K562 (cell line): ENCODE results near the gene ZCCHC4. TPM values are rescaled to one million over a fixed set of nuclear protein-coding genes. Genes with fewer than 3 reads are reported as not detected.
A peak's percentile ranks its signal among the peaks of the same experiment; 100 is the strongest.

ENCODE experiments used
- ATAC-seq: fragments of 200-7000 bp; cut with Tn5 transposase; 3 replicates; pipeline ENCODE4 v1.9.1; 2020; ENCODE audit warnings: moderate library complexity
- BruUV-seq: library from RNA; stranded (reverse); fragments of 400-500 nt; replicated peaks from 2 replicates; lab custom pipeline; 2021; lab: Mats Ljungman, UMichigan
- CTCF ChIA-PET: fragments of 300-600 bp; formaldehyde crosslinking; extraction: SDS; loops from one replicate; lab custom pipeline; 2021; ENCODE audit warnings: low intra/inter-chr PET ratio; lab: Yijun Ruan, JAX
- POLR2A ChIA-PET: fragments of 300-600, 350-650 bp; sonication (Branson Sonifier 250); formaldehyde crosslinking; extraction: SDS; loops from one replicate; lab custom pipeline; 2021; ENCODE audit warnings: antibody characterized with exemption, inconsistent platforms; lab: Yijun Ruan, JAX
- DNase-seq, 4 experiments: peaks; one replicate each; pipeline versions ENCODE4 v3.0.0 to v3.0.0-alpha.2; 2011 to 2018; ENCODE audit warnings: low spot score in 3 of 4, mixed read lengths in 3 of 4; ENCODE audit errors: extremely low read depth in 1 of 4
- FAIRE-seq: peaks from 2 replicates; lab custom pipeline; 2011; peaks lifted over from hg19 to GRCh38; lab: Jason Lieb, UNC
- H2AFZ ChIP-seq: 2 replicates; pipeline ENCODE4 v1.6.0; 2011; ENCODE audit warnings: low read depth, low read length, control low read depth, inconsistent platforms
- H3K27ac ChIP-seq: fragments of 200-600 bp; 3 replicates; pipeline ENCODE4 v1.8.0; 2011; ENCODE audit warnings: low read depth, mild to moderate bottlenecking, control low read depth, inconsistent platforms, low read length, moderate library complexity, mixed read lengths; ENCODE audit errors: extremely low read depth
- H3K27me3 ChIP-seq, 2 experiments: fragments of 300-600 bp in 1 of 2; 2 replicates in 1 of 2; 3 replicates in 1 of 2; pipeline versions ENCODE4 v1.6.0 to v1.8.0; 2011; ENCODE audit warnings: inconsistent platforms in 2 of 2, low read length in 2 of 2, mild to moderate bottlenecking in 1 of 2, mixed read lengths in 1 of 2, moderate library complexity in 1 of 2; ENCODE audit not compliant: control insufficient read depth in 2 of 2, insufficient read depth in 2 of 2
- H3K36me3 ChIP-seq: fragments of 300-600 bp; 3 replicates; pipeline ENCODE4 v1.8.0; 2011; ENCODE audit warnings: mild to moderate bottlenecking, low read length, inconsistent platforms; ENCODE audit not compliant: control insufficient read depth, insufficient read depth
- H3K4me1 ChIP-seq, 2 experiments: fragments of 200-600 bp in 1 of 2; replicated peaks in 1 of 2; 2 replicates in 1 of 2; 3 replicates in 1 of 2; pipeline versions ENCODE4 v1.5.1 to v1.8.0; 2011; ENCODE audit warnings: inconsistent platforms in 2 of 2, low read length in 2 of 2, mild to moderate bottlenecking in 1 of 2, mixed read lengths in 1 of 2, moderate library complexity in 1 of 2; ENCODE audit not compliant: control insufficient read depth in 2 of 2, insufficient read depth in 2 of 2
- H3K4me2 ChIP-seq: 2 replicates; pipeline ENCODE4 v1.6.1; 2011; ENCODE audit warnings: low read length, control low read depth, inconsistent platforms, mixed read lengths; ENCODE audit not compliant: insufficient read depth
- H3K4me3 ChIP-seq: fragments of 200-600 bp; sonication (generic), shearing (Covaris generic); 2 replicates; pipeline ENCODE4 v1.5.1; 2016; ENCODE audit warnings: control low read depth, inconsistent platforms
- H3K79me2 ChIP-seq: fragments of 200-600 bp; 3 replicates; pipeline ENCODE4 v1.8.0; 2011; ENCODE audit warnings: low read length, inconsistent platforms; ENCODE audit not compliant: control insufficient read depth, insufficient read depth
- H3K9ac ChIP-seq, 2 experiments: 2 replicates each; pipeline versions ENCODE4 v1.6.0 to v1.6.1; 2011; ENCODE audit warnings: low read depth in 2 of 2, low read length in 2 of 2, control low read depth in 1 of 2, inconsistent platforms in 1 of 2, mild to moderate bottlenecking in 1 of 2, mixed read lengths in 1 of 2; ENCODE audit not compliant: insufficient read depth in 1 of 2
- H3K9me1 ChIP-seq: one replicate; pipeline ENCODE4 v1.6.0; 2011; ENCODE audit warnings: inconsistent platforms, mild to moderate bottlenecking, low read length, moderate library complexity; ENCODE audit not compliant: control insufficient read depth, insufficient read depth
- H3K9me3 ChIP-seq: replicated peaks from 2 replicates; pipeline ENCODE4 v1.5.1; 2011; ENCODE audit warnings: low read depth, low read length, inconsistent platforms; ENCODE audit not compliant: control insufficient read depth, insufficient read depth
- H4K20me1 ChIP-seq: replicated peaks from 2 replicates; pipeline ENCODE4 v1.6.1; 2011; ENCODE audit warnings: low read length, inconsistent platforms, mixed read lengths; ENCODE audit not compliant: control insufficient read depth, insufficient read depth
- BRCA1 ChIP-seq, 2 experiments: fragments of 450-650 bp in 1 of 2; sonication (generic) in 1 of 2; formaldehyde crosslinking in 1 of 2; IDR thresholded peaks; 2 replicates each; pipeline versions ENCODE4 v1.5.0 to v1.6.1; 2017 to 2020; ENCODE audit warnings: mild to moderate bottlenecking in 1 of 2, missing genetic modification reagents in 1 of 2
- KDM2B ChIP-seq: fragments of 250-450 bp; sonication (Bioruptor Pico); IDR thresholded peaks from 2 replicates; pipeline ENCODE4 v1.8.0; 2021; ENCODE audit warnings: mild to moderate bottlenecking, moderate library complexity
- MTA1 ChIP-seq: fragments of 450-650 bp; IDR thresholded peaks from 2 replicates; pipeline ENCODE4 v1.6.1; 2017; ENCODE audit warnings: borderline replicate concordance
- MXI1 ChIP-seq: IDR thresholded peaks from 2 replicates; pipeline ENCODE4 v1.6.1; 2011; ENCODE audit warnings: low read depth, mild to moderate bottlenecking, improper control_type of control experiment, low read length
- U2AF2 ChIP-seq: fragments of 200-400 bp; formaldehyde crosslinking; optimal IDR thresholded peaks from 2 replicates; pipeline ENCODE3; 2017; ENCODE audit warnings: low read depth, mild to moderate bottlenecking, low read length
- ZNF23 ChIP-seq: fragments of 250-450 bp; sonication (Bioruptor Pico); IDR thresholded peaks from 2 replicates; pipeline ENCODE4 v1.4.0; 2020; ENCODE audit warnings: mild to moderate bottlenecking
- ZNF41 ChIP-seq: fragments of 250-450 bp; sonication (Bioruptor Pico); conservative IDR thresholded peaks from 2 replicates; pipeline ENCODE4 v1.4.0; 2020; ENCODE audit warnings: mild to moderate bottlenecking
- ZNF830 ChIP-seq: fragments of 250-450 bp; sonication (Bioruptor Pico); IDR thresholded peaks from 2 replicates; pipeline ENCODE4 v1.5.0; 2021; ENCODE audit warnings: mild to moderate bottlenecking
- WGBS: fragments of 100-300 bp; shearing (Covaris generic); methylation state at CpG from one replicate; pipeline ENCODE4 v1.1.6; 2016; ENCODE audit warnings: low coverage, mixed read lengths; ENCODE audit not compliant: insufficient coverage; ENCODE audit errors: missing lambda C conversion rate; 5-methylcytosine and 5-hydroxymethylcytosine counted together
- in situ Hi-C: fragments of 300-500 bp; cut with MboI; formaldehyde crosslinking; loops from 4 replicates; pipeline ENCODE4 v1.15.0; 2018; ENCODE audit warnings: inconsistent platforms, mixed read lengths
- intact Hi-C: fragments of 100-400 bp; cut with micrococcal nuclease; formaldehyde crosslinking; loops from 2 replicates; pipeline ENCODE4 v1.14.2; 2022
- polyA plus RNA-seq, 8 experiments: library from polyadenylated mRNA; depleted of rRNA in 4 of 8; stranded (reverse) in 5 of 8; unstranded in 3 of 8; fragments of >200 nt; fragmentation: Nextera tagmentation in 2 of 8; fragmentation: Illumina TruSeq in 1 of 8; extraction: Ambion mirVana in 2 of 8; extraction: Trizol in 1 of 8; gene quantifications; 2 replicates each; pipeline versions ENCODE4 v1.2.1 to v1.2.3, GENCODE V29; 2011 to 2014; ENCODE audit warnings: inconsistent platforms in 1 of 8, missing spikeins in 1 of 8
- total RNA-seq, 7 experiments: library from RNA; depleted of rRNA in 6 of 7; stranded (reverse); fragments of >200 nt in 6 of 7; fragmentation: Illumina TruSeq in 2 of 7; extraction: Trizol in 2 of 7; gene quantifications; 2 replicates each; pipeline versions ENCODE4 v1.2.1 to v1.2.3, GENCODE V29; 2011 to 2021; ENCODE audit warnings: low replicate concordance in 1 of 7
- TF ChIP-seq, protein P1 (sequence below): sonication (generic); formaldehyde crosslinking; IDR thresholded peaks from 2 replicates; pipeline ENCODE4 v1.5.0; 2020; ENCODE audit warnings: missing genetic modification reagents

ZCCHC4 gene
- total and polyA plus RNA-seq, 9 of the 15 experiments (the other 6 are each of a cell fraction or from before 2014, with no cell fraction given), result 5.3 to 26.1 (median 15.2) TPM

DNA sequence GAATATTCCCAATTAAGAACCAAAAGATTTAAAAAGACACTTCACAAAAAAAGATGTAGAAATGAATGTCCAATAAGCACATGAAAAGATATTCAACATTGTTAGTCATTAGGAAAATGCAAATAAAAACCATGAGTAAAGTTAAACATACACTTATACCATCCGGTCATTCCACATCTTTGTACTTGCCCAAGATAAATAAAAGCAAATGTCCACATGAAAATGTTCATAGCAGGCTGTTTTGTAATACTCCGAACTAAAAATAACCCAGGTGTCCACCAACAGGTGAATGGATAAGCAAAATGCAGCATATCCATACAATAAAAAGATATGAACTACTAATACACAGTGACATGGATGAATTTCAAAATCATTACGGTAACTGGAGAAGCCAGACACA, 28.6 kb upstream of the ZCCHC4 start:
- H3K4me1 ChIP-seq, result no peaks in the 10 kb centered on the region
- FAIRE-seq, result peak; percentile 26
- WGBS, result 7% methylated on average over 3 of the region's 3 CpGs
- H4K20me1 ChIP-seq, result no peaks in the 10 kb centered on the region
- H3K9ac ChIP-seq, result no peak overlapping the region
- no peaks in the 10 kb centered on the region for H3K9me3 ChIP-seq
- H3K4me3 ChIP-seq, result no peak overlapping the region
- H2AFZ ChIP-seq, result no peak overlapping the region
- TF ChIP-seq ZNF830 (CRISPR knock-in tag) (no peak), MXI1 (no peak), ZNF23 (CRISPR knock-in tag) (no peak), MTA1 (no peak), BRCA1 (IDR thresholded peaks at IDR 0.05) (no peak), BRCA1 (CRISPR knock-in tag; IDR thresholded peaks at IDR 0.05) (no peak), U2AF2 (no peak), KDM2B (CRISPR knock-in tag) (no peak), ZNF41 (CRISPR knock-in tag) (no peak)
- TF ChIP-seq, protein P1, sequence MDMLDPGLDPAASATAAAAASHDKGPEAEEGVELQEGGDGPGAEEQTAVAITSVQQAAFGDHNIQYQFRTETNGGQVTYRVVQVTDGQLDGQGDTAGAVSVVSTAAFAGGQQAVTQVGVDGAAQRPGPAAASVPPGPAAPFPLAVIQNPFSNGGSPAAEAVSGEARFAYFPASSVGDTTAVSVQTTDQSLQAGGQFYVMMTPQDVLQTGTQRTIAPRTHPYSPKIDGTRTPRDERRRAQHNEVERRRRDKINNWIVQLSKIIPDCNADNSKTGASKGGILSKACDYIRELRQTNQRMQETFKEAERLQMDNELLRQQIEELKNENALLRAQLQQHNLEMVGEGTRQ (CRISPR knock-in tag), result no peak
- no peaks in the 10 kb centered on the region for H3K9me1 ChIP-seq
- intact Hi-C loops, result no loop called here
- no peak for DNase-seq
- POLR2A ChIA-PET, result interaction anchor here (0.6 to 1.0 kb wide), 2 partner anchors 28 to 30 kb away, joined by 3 to 4 read pairs; no protein-coding TSS in a partner anchor
- BruUV-seq, result no TSS peak
- CTCF ChIA-PET, result no interaction called here
- no peak overlapping the region for H3K4me2 ChIP-seq
- H3K79me2 ChIP-seq, result no peaks in the 10 kb centered on the region
- ATAC-seq, result no peak
- H3K27me3 ChIP-seq, result no peaks in the 10 kb centered on the region
- in situ Hi-C loops, result no loop called here
- H3K27ac ChIP-seq, result no peak overlapping the region
- H3K36me3 ChIP-seq, result peaks cover 3% of the 10 kb centered on the region; the same call in 1 of the 3 replicates
